Smooth muscle cell of the brain vasculature (primary cell): ENCODE results near the gene HSPB7.
A peak's percentile ranks its signal among the peaks of the same experiment; 100 is the strongest.
"Not testable (repeated sequence)": the region's sequence is repeated elsewhere in the genome, so short reads cannot be mapped to it uniquely, and the experiment has no call there.

ENCODE experiments used
- DNase-seq: peaks from one replicate; pipeline ENCODE4 v3.0.0-alpha.2; 2012; ENCODE audit warnings: low read depth, low spot score

Gene HSPB7

GRCh38 chr1:16050328-16050727 is 32.5 kb upstream of the HSPB7 start:
- DNase-seq: no peak

DNA sequence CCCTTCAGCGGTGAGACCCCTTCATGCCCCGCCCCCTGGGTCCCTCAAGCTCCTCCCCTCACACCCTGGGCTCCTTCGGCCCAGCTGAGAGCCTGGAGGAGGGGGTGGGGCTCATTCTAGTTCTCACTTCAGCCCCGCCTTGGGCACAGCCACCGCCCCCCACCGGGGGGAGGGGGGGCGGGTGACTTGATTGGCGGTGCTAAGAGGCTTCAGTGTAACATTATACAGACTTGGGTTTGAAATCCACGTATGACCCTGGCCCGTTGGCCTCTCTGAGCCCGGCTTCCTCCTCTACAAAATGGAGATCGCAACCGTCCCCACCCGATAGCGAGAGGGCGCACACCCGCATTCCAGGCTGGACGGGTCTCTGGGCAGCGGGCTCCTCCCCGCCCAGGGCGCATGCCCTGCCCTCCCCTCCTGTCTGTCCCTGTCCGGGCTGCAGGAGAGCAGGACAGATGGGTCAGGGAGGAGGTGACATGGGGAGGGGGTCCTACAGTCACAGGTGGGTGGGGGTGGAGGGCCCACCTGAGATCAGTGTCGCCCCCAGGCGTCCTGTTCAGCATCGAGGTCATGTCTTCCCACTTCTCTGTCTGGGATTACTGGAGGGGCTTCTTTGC is 30.8 kb upstream of the HSPB7 start:
- DNase-seq: no peak

GRCh38 chr1:16047791-16048475 is 30.1 kb upstream of the HSPB7 start:
- DNase-seq: no peak

DNA sequence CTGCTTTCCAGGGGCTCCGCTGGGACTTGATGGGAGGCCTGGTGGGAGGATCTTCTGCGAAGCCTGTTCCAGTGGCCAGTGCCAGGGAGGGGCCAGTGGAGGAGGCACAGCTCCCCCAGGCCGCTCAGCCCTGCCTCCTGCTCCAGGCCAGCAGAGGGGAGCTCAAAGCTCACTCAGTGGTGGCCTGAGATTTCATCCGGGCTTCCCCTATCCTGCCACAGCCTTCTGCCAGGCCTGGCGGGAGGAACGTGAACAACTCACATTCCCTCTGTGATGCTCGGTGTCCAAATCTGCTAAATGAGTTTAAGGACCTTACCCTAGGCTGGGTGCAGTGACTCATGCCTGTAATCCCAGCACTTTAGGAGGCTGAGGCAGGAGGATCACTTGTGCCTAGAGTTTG is 29.0 kb upstream of the HSPB7 start:
- DNase-seq: no peak

GRCh38 chr1:16043950-16044349 is 26.1 kb upstream of the HSPB7 start:
- no peak for DNase-seq

DNA sequence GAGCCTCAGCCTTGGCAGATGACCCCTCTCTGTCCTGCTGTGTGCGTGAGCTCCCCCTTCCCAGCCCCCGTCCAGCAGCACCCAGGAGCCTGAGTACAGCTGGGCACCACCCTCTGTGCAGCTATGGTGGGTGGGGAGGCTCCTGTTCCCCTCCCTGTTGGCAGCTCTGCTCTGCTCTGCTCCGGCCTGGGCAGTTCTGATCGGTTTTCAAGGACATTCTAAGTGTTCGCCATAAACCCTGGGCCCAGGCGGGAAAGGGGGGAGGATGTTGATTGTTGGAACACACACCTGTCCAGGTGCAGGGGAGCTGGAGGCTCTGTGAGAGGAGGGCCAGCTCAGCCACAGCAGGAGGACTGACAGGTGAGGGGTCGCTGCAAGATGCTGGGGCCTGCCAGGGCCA is 25.7 kb upstream of the HSPB7 start, which contains the start of gene CLCNKB:
Gene CLCNKB (plus strand): TSS at position 262 of the 400 bp plus-strand sequence. CDS start 711 bp downstream, outside the sequence.
- no peak for DNase-seq

DNA sequence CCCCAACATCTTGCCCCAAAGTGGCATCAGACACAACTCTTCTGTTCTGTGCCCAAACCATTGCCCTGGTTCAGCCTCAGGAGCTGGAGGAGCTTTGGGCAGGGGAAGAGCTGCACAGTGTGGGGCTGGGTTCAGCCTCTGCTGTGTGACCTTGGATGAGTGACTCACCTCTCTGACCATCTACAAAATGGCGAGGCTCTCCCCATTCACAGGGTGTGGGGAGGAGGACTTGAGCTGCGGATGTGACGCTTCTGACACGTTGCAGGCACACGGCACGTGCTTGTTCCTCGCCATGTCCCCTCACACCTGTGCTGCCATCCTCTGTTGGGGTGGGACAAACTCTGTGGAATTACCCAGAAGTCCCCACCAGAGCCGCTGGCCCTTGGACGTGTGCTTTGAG is 24.8 kb upstream of the HSPB7 start:
- DNase-seq: not testable (repeated sequence)

DNA sequence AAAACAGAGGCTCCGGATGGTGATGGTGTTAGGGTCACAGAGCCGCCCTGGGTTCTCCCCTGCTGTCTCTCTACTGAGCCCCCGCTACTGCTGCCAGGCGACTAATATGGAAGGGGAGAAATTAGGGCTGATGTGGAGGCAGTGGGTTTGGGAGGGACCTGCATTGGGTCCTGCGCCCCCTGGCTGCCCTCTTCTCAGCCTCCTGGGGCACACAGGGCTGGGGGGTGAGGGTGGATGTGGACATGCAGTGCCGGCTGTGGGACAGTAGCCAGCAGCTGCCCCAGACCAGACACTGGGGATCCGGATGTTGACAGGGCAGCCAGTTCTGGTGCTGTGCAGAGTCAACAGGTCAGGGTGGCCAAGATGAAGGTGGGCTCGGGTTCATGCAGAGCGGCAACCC is 24.3 kb upstream of the HSPB7 start:
- DNase-seq: no peak

DNA sequence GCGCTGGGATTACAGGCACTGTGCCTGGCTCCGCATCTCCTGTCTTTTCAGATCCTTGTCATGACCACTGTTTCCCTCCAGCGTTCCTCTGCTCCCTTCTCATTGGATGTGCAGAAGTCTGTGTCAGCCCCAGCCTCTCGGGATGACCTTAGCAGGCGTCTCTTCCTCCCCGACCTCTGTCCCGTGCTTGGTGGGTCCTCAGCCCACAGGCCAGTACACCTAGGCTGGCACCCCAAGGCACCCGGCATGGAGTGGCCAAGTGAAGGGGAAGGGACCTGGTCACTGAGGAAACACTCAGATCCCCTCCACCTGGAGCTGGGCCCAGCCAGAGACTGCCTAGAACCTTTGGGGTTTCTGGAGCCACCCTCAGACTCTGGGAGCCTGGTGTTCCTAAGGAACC is 23.4 kb upstream of the HSPB7 start:
- no peak for DNase-seq

DNA sequence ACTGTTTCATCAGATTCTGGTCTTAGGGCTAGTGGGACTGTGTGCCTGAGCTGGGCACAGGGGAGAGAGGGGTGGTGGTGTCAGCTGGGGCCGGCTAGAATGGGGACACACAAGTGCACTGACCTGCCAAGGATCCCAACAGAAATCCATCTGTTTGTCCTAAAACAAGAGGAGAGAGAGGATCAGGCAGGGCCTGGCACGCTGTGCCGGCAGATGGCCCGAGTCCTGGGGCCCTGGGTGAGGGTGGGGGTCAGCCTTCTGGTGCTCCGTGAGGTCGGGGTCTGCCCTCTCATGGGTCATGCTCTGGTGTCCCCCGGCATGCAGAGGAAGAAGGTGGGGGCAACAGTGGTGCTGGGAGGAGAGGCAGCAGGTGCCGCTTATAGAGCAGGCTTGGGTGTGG is 22.0 kb upstream of the HSPB7 start:
- DNase-seq: not testable (repeated sequence)

DNA sequence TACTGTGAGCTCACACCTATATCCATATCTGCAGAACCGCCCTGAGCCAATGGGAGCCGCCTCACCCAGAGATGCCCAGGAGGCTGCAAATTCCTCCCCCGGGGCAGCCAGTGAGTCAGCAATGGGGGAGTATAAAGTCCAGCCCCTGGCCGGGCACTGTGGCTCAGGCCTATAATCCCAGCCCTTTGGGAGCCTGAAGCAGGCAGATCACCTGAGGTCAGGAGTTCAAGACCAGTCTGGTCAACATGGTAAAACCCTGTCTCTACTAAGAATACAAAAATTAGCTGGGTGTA is 20.7 kb upstream of the HSPB7 start:
- DNase-seq: no peak

- DNase-seq: not testable (repeated sequence)
Observed at GRCh38 chr1:16036461-16036860, 18.6 kb upstream of the HSPB7 start.

DNA sequence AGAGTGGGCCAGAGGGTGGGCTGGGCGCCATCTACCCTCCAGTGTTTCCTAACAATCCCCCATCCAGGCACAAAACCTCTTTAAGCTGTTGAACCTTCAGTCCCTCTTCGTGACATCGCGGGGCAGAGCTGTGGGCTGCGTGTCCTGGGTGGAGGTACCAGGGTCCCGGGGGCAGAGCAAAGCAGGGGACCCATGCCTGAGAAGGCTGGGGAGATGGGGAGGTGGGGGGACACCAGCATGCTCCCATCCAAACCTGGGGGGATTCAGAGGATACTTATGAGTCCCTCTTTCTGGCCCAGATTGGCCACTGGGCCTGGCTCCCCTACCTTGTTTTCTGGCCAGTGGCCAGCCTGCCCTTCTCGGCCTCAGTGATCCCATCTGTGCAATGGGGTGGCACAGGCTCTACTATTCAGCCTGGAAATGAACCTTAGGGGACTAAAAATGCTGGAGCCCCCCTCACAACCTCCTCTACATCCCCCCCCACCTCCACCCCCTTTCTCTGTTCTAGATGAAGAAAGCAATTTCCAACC is 15.3 kb upstream of the HSPB7 start:
- DNase-seq: not testable (repeated sequence)

DNA sequence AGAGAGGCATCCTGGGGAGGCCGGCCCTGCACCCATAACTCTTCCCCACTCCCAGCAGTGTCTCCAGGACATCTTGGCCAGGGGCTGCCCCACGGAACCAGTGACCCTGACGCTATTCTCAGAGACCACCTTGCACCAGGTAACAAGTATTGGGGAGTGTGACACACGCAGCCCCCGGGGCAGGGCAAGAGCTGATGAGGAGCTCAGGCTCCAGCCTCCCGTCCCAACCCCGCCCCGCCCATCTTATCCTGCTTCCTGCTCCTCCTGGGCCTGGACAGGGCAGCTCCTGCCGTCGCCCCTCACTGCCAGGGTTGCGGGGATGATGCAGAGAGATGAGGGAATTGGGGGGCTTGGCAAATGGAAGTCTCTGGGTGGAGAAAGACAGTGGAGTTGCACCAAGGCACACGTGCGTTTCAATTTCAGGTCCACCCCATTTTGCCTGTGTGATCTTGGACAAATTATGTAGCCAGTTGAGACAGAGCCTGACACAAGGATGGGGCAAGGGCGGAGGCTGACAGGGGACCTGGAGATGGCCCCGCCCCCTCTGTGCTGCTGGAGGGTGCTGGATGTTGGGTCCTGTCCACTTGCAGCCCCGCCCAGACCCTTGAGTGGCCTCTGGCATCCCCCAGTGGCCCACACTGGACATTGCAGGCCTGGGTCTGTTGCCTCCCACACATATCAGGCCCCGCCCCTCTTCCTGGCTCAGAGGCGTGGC is 14.7 kb upstream of the HSPB7 start:
- peak; percentile 67 for DNase-seq

- DNase-seq: no peak
Observed at GRCh38 chr1:16031551-16031950, 13.7 kb upstream of the HSPB7 start.

GRCh38 chr1:16029288-16029687 is 11.4 kb upstream of the HSPB7 start:
- no peak for DNase-seq

DNA sequence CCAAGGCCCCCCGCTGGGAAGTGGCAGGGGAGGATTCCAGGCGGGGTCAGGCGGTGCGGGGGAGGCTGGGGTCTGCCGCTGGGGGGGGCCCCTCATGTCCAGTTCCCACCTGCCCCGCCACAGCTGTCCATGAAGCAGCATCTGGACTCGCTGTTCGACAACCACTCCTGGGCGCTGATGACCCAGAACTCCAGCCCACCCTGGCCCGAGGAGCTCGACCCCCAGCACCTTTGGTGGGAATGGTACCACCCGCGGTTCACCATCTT is 11.1 kb upstream of the HSPB7 start:
- not testable (repeated sequence) for DNase-seq

DNA sequence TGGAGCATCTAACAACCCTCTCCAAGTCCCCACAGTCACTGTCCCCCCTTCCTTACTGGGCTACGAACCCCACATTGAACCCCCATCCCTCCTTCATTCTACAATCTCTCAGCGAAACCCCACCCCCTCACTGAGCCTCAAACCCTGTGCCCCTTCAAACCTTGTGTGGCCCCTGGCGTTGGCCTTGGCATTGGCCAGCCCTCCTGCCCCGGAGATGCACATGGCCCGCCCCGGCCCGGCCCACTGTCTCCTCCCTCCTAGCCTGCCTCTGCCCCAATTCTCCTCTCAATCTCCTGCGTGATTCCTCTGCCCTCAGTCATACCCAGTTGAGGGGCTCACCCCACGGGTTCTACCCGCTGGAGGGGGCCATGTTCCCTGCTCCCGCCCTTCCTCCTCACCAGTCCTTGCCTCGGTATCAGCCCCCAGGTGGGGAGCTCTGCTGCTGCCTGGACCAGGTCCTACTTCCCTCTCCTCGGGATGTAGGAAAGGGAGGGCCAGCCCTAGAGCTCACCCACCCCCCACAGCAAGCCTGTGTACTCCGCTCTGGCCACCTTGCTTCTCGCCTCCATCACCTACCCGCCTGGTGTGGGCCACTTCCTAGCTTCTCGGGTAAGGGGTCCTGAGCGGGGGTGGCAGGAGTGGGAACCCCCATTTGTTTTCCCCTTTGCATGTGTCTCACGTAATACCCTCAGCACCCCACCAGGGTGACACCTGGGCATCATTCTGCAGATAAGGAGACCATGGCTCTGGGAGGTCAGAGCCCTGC is 10.6 kb upstream of the HSPB7 start:
- no peak for DNase-seq

DNA sequence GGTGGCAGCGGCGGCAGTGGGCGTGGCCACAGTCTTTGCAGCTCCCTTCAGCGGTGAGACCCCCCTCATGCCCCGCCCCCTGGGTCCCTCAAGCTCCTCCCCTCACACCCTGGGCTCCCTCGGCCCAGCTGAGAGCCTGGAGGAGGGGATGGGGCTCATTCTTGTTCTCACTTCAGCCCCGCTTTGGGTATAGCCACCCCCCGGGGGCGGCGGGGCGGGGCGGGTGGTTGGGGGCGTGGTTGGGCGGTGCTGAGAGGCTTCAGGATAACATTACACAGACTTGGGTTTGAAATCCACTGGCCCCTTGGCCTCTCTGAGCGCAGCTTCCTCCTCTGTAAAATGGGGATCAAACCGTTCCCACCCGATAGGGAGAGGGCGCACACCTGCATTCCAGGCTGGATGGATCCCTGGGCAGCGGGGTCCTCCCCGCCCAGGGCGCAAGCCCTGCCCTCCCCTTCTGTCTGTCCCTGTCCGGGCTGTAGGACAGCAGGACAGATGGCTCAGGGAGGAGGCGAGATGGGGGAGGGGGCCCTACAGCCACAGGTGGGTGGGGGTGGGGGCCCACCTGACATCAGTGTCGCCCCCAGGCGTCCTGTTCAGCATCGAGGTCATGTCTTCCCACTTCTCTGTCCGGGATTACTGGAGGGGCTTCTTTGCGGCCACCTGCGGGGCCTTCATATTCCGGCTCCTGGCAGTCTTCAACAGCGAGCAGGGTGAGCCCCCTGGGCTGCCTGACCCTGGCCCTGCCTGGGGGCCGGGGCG is 9.1 kb upstream of the HSPB7 start:
- no peak for DNase-seq

DNA sequence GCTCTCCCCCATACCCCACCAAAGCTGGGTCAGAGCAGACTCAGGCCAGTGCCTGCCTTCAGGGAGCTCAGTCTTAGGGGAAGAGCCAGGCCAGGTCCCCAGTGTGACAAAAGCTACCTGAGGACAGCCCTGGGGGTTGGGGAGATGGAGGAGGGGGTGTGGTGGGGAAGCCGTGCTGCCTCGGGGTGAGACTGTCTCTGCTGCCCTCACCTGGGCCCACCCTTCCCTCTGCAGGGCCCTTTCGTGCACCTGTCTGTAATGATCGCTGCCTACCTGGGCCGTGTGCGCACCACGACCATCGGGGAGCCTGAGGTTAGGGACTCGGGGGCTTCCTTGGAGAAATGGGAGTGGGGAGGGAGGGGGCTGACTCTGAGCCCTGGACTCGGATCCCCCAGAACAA is 8.5 kb upstream of the HSPB7 start:
- not testable (repeated sequence) for DNase-seq

GRCh38 chr1:16023050-16023653 is 5.3 kb upstream of the HSPB7 start:
- DNase-seq: no peak
